Smooth muscle cell (in vitro differentiated cells): Measurements from ENCODE around the gene LAG3. TPM values are rescaled to one million over a fixed set of nuclear protein-coding genes. Genes with fewer than 3 reads are reported as not detected.

Source experiments
- DNase-seq: peaks from one replicate; lab custom pipeline; 2025; ENCODE audit not compliant: unreplicated experiment; lab: John Stamatoyannopoulos, UW
- H2AFZ ChIP-seq: fragments of 200-600 bp; sonication (generic); 2 replicates; pipeline ENCODE4 v1.6.0; 2016; ENCODE audit warnings: antibody characterized with exemption, low read depth, mild to moderate bottlenecking
- H3F3A ChIP-seq: fragments of 200-600 bp; sonication (generic); 2 replicates; pipeline ENCODE4 v1.6.0; 2017; ENCODE audit warnings: antibody characterized with exemption, low read depth
- H3K27ac ChIP-seq: fragments of 200-600 bp; sonication (generic); 2 replicates; pipeline ENCODE4 v1.5.1; 2016; ENCODE audit warnings: low read depth, mild to moderate bottlenecking
- H3K27me3 ChIP-seq: fragments of 200-600 bp; sonication (generic); 2 replicates; pipeline ENCODE4 v1.6.1; 2016; ENCODE audit warnings: low read depth, mild to moderate bottlenecking
- H3K36me3 ChIP-seq: fragments of 200-600 bp; sonication (generic); 2 replicates; pipeline ENCODE4 v1.5.1; 2016; ENCODE audit warnings: low read depth
- H3K4me1 ChIP-seq: fragments of 200-600 bp; sonication (generic); 2 replicates; pipeline ENCODE4 v1.5.1; 2016; ENCODE audit warnings: low read depth
- H3K4me2 ChIP-seq: fragments of 200-600 bp; sonication (generic); 2 replicates; pipeline ENCODE4 v1.6.0; 2016; ENCODE audit warnings: mild to moderate bottlenecking
- H3K4me3 ChIP-seq: fragments of 200-600 bp; sonication (generic); 2 replicates; pipeline ENCODE4 v1.5.1; 2016; ENCODE audit warnings: mild to moderate bottlenecking
- H3K79me2 ChIP-seq: fragments of 200-600 bp; sonication (generic); 2 replicates; pipeline ENCODE4 v1.6.0; 2016; ENCODE audit warnings: low read depth, mild to moderate bottlenecking
- H3K9ac ChIP-seq: fragments of 200-600 bp; sonication (generic); 2 replicates; pipeline ENCODE4 v1.6.0; 2016; ENCODE audit warnings: low read depth
- H3K9me3 ChIP-seq: fragments of 200-600 bp; sonication (generic); replicated peaks from 2 replicates; pipeline ENCODE4 v1.5.1; 2016; ENCODE audit warnings: low read depth
- H4K20me1 ChIP-seq: fragments of 200-600 bp; sonication (generic); 2 replicates; pipeline ENCODE4 v1.6.0; 2016; ENCODE audit warnings: low read depth
- WGBS: methylation state at CpG from one replicate; pipeline ENCODE4 v1.1.7; 2016; ENCODE audit warnings: low lambda C conversion rate; 5-methylcytosine and 5-hydroxymethylcytosine counted together
- polyA plus RNA-seq: library from polyadenylated mRNA; unstranded; fragments of >200 nt; fragmentation: Nextera tagmentation; extraction: Ambion mirVana; gene quantifications from 2 replicates; pipeline ENCODE4 v1.2.1, GENCODE V29; 2016
- total RNA-seq: library from RNA; depleted of rRNA; stranded (reverse); fragments of >200 nt; gene quantifications from 2 replicates; pipeline ENCODE4 v1.2.3, GENCODE V29; 2014
- TF ChIP-seq, protein P1 (sequence below): fragments of 200-600 bp; sonication (generic); IDR thresholded peaks from 2 replicates; pipeline ENCODE4 v1.5.1; 2017; ENCODE audit warnings: borderline replicate concordance, mild to moderate bottlenecking, antibody characterized with exemption; ENCODE audit not compliant: insufficient read depth, poor library complexity, severe bottlenecking

Gene LAG3
- total and polyA plus RNA-seq, 2 experiments from 2014 or later = 0.18 to 1.7 TPM

DNA sequence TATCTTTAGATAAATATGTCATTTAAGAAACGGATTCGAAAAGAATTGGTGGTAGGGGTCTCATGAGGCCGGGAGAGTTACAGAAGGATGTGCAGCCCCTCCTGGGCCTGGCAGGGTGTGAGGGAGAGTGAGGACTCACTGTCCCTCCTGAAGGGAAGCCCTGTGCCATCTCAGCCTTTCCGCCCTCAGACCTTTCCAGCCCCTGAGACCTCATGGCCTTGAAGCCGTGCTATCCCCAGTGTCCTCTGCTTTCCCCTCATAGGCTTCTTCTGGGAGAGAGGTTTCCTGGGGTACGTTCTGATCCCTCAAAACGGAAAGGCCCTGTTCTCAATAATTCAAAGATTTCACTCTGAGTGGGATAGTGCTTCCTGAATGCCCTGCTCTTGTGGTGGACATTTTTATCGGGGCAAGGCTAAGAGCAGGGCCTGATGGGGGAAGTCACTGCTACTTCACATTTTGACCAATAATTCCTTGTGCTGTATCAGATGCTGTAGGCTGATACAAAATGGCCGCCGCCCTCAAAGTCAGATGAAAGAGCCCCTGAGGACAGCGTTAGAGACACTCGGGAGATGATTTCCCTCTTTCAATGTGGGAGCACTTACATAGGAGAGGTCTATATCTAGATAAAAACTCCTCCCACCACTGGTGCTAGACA lies 18.3 kb downstream of the LAG3 start:
- H2AFZ ChIP-seq = no peak overlapping the region
- H3K4me1 ChIP-seq = peaks cover 17% of the 10 kb centered on the region
- H3K4me3 ChIP-seq = no peak overlapping the region
- no peak overlapping the region for H3K27ac ChIP-seq
- TF ChIP-seq, protein P1, sequence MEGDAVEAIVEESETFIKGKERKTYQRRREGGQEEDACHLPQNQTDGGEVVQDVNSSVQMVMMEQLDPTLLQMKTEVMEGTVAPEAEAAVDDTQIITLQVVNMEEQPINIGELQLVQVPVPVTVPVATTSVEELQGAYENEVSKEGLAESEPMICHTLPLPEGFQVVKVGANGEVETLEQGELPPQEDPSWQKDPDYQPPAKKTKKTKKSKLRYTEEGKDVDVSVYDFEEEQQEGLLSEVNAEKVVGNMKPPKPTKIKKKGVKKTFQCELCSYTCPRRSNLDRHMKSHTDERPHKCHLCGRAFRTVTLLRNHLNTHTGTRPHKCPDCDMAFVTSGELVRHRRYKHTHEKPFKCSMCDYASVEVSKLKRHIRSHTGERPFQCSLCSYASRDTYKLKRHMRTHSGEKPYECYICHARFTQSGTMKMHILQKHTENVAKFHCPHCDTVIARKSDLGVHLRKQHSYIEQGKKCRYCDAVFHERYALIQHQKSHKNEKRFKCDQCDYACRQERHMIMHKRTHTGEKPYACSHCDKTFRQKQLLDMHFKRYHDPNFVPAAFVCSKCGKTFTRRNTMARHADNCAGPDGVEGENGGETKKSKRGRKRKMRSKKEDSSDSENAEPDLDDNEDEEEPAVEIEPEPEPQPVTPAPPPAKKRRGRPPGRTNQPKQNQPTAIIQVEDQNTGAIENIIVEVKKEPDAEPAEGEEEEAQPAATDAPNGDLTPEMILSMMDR = no peak
- H3K79me2 ChIP-seq = no peaks in the 10 kb centered on the region
- no peaks in the 10 kb centered on the region for H3K36me3 ChIP-seq
- DNase-seq = no peak
- H3K9ac ChIP-seq = no peak overlapping the region
- H3F3A ChIP-seq = no peaks in the 10 kb centered on the region
- H3K4me2 ChIP-seq = no peak overlapping the region
- no peaks in the 10 kb centered on the region for H3K27me3 ChIP-seq
- 94% methylated on average over 12 of the region's 12 CpGs for WGBS
- no peaks in the 10 kb centered on the region for H4K20me1 ChIP-seq
- no peaks in the 10 kb centered on the region for H3K9me3 ChIP-seq

GRCh38 chr12:6791931-6792520 lies 19.7 kb downstream of the LAG3 start:
- TF ChIP-seq, protein P1 = no peak
- no peak overlapping the region for H3K4me3 ChIP-seq
- peak overlapping the region; percentile 56 for H2AFZ ChIP-seq
- no peaks in the 10 kb centered on the region for H3K36me3 ChIP-seq
- no peaks in the 10 kb centered on the region for H3K27me3 ChIP-seq
- DNase-seq = no peak
- H4K20me1 ChIP-seq = no peaks in the 10 kb centered on the region
- no peaks in the 10 kb centered on the region for H3K79me2 ChIP-seq
- H3K4me2 ChIP-seq = peak overlapping the region; percentile 49
- H3K27ac ChIP-seq = no peak overlapping the region
- H3K9me3 ChIP-seq = no peaks in the 10 kb centered on the region
- H3F3A ChIP-seq = no peaks in the 10 kb centered on the region
- 93% methylated on average over 13 of the region's 13 CpGs for WGBS
- H3K4me1 ChIP-seq = peaks cover 13% of the 10 kb centered on the region
- H3K9ac ChIP-seq = no peak overlapping the region

- no peak overlapping the region for H3K9ac ChIP-seq
Measured at GRCh38 chr12:6792522-6793201, 20.3 kb downstream of the LAG3 start.

More at GRCh38 chr12:6792522-6793201, 20.3 kb downstream of the LAG3 start:
- peak overlapping the region; percentile 49 for H3K4me2 ChIP-seq
- no peak overlapping the region for H3K4me3 ChIP-seq
- H3K9me3 ChIP-seq = no peaks in the 10 kb centered on the region
- H3K27ac ChIP-seq = no peak overlapping the region
- no peaks in the 10 kb centered on the region for H3F3A ChIP-seq
- no peaks in the 10 kb centered on the region for H3K27me3 ChIP-seq
- H3K36me3 ChIP-seq = no peaks in the 10 kb centered on the region
- peak overlapping the region; percentile 56 for H2AFZ ChIP-seq
- DNase-seq = no peak
- no peaks in the 10 kb centered on the region for H4K20me1 ChIP-seq
- TF ChIP-seq, protein P1 = no peak
- 54% methylated on average over 12 of the region's 12 CpGs for WGBS
- H3K79me2 ChIP-seq = no peaks in the 10 kb centered on the region
- H3K4me1 ChIP-seq = peaks cover 13% of the 10 kb centered on the region
